IMR-90 (cell line): ENCODE measurements around the gene NELL2. TPM values are rescaled to one million over a fixed set of nuclear protein-coding genes. Genes with fewer than 3 reads are reported as not detected.

Source experiments
- ATAC-seq: fragments of 200-7000 bp; cut with Tn5 transposase; 2 replicates; pipeline ENCODE4 v1.9.1; 2020; ENCODE audit warnings: low read depth, mild to moderate bottlenecking, moderate library complexity
- BruUV-seq: library from RNA; stranded (reverse); fragments of 400-500 nt; replicated peaks from 2 replicates; lab custom pipeline; 2021; lab: Mats Ljungman, UMichigan
- CTCF ChIA-PET: fragments of 300-600 bp; formaldehyde crosslinking; extraction: SDS; loops from one replicate; lab custom pipeline; 2021; ENCODE audit warnings: antibody characterized with exemption; lab: Yijun Ruan, JAX
- POLR2A ChIA-PET: fragments of 300-600 bp; sonication (Branson Sonifier 250); formaldehyde crosslinking; loops from one replicate; lab custom pipeline; 2022; ENCODE audit warnings: antibody characterized with exemption; ENCODE audit not compliant: unreplicated experiment; lab: Charles Lee
- DNase-seq: peaks from one replicate; pipeline ENCODE4 v3.0.0; 2013
- H2AFZ ChIP-seq: replicated peaks from 2 replicates; pipeline ENCODE3; 2013; ENCODE audit warnings: low read length, mild to moderate bottlenecking; ENCODE audit not compliant: poor library complexity
- H2AK5ac ChIP-seq: 2 replicates; pipeline ENCODE4 v1.6.1; 2013; ENCODE audit warnings: low read depth, low read length, inconsistent platforms
- H2AK9ac ChIP-seq: replicated peaks from 2 replicates; pipeline ENCODE3; 2013; ENCODE audit warnings: mild to moderate bottlenecking, low read depth, low read length, moderate library complexity; ENCODE audit not compliant: poor library complexity
- H2BK120ac ChIP-seq: 2 replicates; pipeline ENCODE4 v1.6.1; 2013; ENCODE audit warnings: low read depth, low read length, inconsistent platforms
- H2BK15ac ChIP-seq: 3 replicates; pipeline ENCODE4 v1.6.1; 2013; ENCODE audit warnings: low read depth, low read length, inconsistent platforms
- H2BK20ac ChIP-seq: 2 replicates; pipeline ENCODE4 v1.6.1; 2013; ENCODE audit warnings: low read depth, mild to moderate bottlenecking, inconsistent platforms, low read length, moderate library complexity
- H2BK5ac ChIP-seq: 2 replicates; pipeline ENCODE4 v1.6.1; 2013; ENCODE audit warnings: mild to moderate bottlenecking, low read depth, low read length, inconsistent platforms; ENCODE audit not compliant: poor library complexity, severe bottlenecking
- H3K14ac ChIP-seq: replicated peaks from 2 replicates; pipeline ENCODE4 v1.6.1; 2013; ENCODE audit warnings: low read depth, low read length, inconsistent platforms
- H3K18ac ChIP-seq: 2 replicates; pipeline ENCODE4 v1.6.1; 2013; ENCODE audit warnings: low read depth, low read length, control low read depth
- H3K23ac ChIP-seq: 2 replicates; pipeline ENCODE4 v1.6.1; 2013; ENCODE audit warnings: low read depth, low read length, inconsistent platforms
- H3K27ac ChIP-seq: 2 replicates; pipeline ENCODE4 v1.5.1; 2013; ENCODE audit warnings: mild to moderate bottlenecking, control low read depth, low read length; ENCODE audit not compliant: insufficient read depth
- H3K27me3 ChIP-seq: 2 replicates; pipeline ENCODE4 v1.6.1; 2013; ENCODE audit warnings: low read length; ENCODE audit not compliant: control insufficient read depth, insufficient read depth
- H3K36me3 ChIP-seq: 2 replicates; pipeline ENCODE4 v1.6.1; 2013; ENCODE audit warnings: low read length, mixed read lengths; ENCODE audit not compliant: control insufficient read depth, insufficient read depth
- H3K4ac ChIP-seq: 2 replicates; pipeline ENCODE4 v1.6.1; 2013; ENCODE audit warnings: low read depth, low read length, inconsistent platforms
- H3K4me1 ChIP-seq: 2 replicates; pipeline ENCODE4 v1.6.1; 2013; ENCODE audit warnings: low read length, mixed read lengths; ENCODE audit not compliant: control insufficient read depth, insufficient read depth
- H3K4me2 ChIP-seq: 2 replicates; pipeline ENCODE4 v1.6.1; 2013; ENCODE audit warnings: low read depth, mild to moderate bottlenecking, control low read depth, low read length, moderate library complexity
- H3K4me3 ChIP-seq: 2 replicates; pipeline ENCODE4 v1.5.1; 2013; ENCODE audit warnings: low read depth, mild to moderate bottlenecking, control low read depth, low read length, moderate library complexity; ENCODE audit not compliant: insufficient read depth
- H3K56ac ChIP-seq: 2 replicates; pipeline ENCODE4 v1.6.1; 2013; ENCODE audit warnings: low read length, inconsistent platforms; ENCODE audit not compliant: insufficient read depth; ENCODE audit errors: extremely low read depth
- H3K79me1 ChIP-seq, 2 experiments: 2 replicates each; pipeline ENCODE4 v1.6.1; 2013; ENCODE audit warnings: low read length in 2 of 2, inconsistent platforms in 1 of 2, low read depth in 1 of 2
- H3K9ac ChIP-seq: 2 replicates; pipeline ENCODE4 v1.6.1; 2013; ENCODE audit warnings: low read depth, low read length, control low read depth
- H3K9me1 ChIP-seq: 2 replicates; pipeline ENCODE4 v1.6.1; 2013; ENCODE audit warnings: low read length, inconsistent platforms; ENCODE audit not compliant: insufficient read depth
- H3K9me3 ChIP-seq: 2 replicates; pipeline ENCODE4 v1.6.1; 2013; ENCODE audit warnings: low read length; ENCODE audit not compliant: control insufficient read depth, insufficient read depth
- H4K20me1 ChIP-seq: 2 replicates; pipeline ENCODE4 v1.6.1; 2013; ENCODE audit warnings: low read length, inconsistent platforms; ENCODE audit not compliant: insufficient read depth
- H4K5ac ChIP-seq: 2 replicates; pipeline ENCODE4 v1.6.1; 2013; ENCODE audit warnings: mild to moderate bottlenecking, low read depth, low read length, control low read depth
- H4K8ac ChIP-seq, 2 experiments: 2 replicates each; pipeline ENCODE4 v1.6.1; 2013; ENCODE audit warnings: low read depth in 2 of 2, low read length in 2 of 2, control low read depth in 1 of 2, inconsistent platforms in 1 of 2
- H4K91ac ChIP-seq: 2 replicates; pipeline ENCODE4 v1.6.1; 2013; ENCODE audit warnings: low read depth, low read length, inconsistent platforms; ENCODE audit not compliant: insufficient read depth
- BHLHE40 ChIP-seq: fragments of 150-350 bp; IDR thresholded peaks from 2 replicates; pipeline ENCODE4 v1.6.1; 2016; ENCODE audit warnings: mild to moderate bottlenecking, low read depth, low read length
- CEBPB ChIP-seq: IDR thresholded peaks from 2 replicates; pipeline ENCODE4 v1.6.1; 2012; ENCODE audit warnings: low read depth, low read length, improper control_type of control experiment
- CHD1 ChIP-seq: IDR thresholded peaks from 2 replicates; pipeline ENCODE4 v1.6.1; 2012; ENCODE audit warnings: low read depth, low read length, improper control_type of control experiment
- CTCF ChIP-seq: conservative IDR thresholded peaks from 2 replicates; pipeline ENCODE4 v1.5.1; 2012; ENCODE audit warnings: mild to moderate bottlenecking, low read depth, low read length, improper control_type of control experiment
- ELK1 ChIP-seq: fragments of 150-350 bp; IDR thresholded peaks from 2 replicates; pipeline ENCODE4 v1.6.1; 2016; ENCODE audit warnings: low read depth, mild to moderate bottlenecking, low read length, moderate library complexity, borderline replicate concordance
- FOS ChIP-seq: fragments of 150-350 bp; IDR thresholded peaks from 2 replicates; pipeline ENCODE4 v1.6.1; 2016; ENCODE audit warnings: low read depth, low read length
- MAFK ChIP-seq: IDR thresholded peaks from 2 replicates; pipeline ENCODE4 v1.6.1; 2012; ENCODE audit warnings: low read depth, low read length, improper control_type of control experiment
- MAZ ChIP-seq: IDR thresholded peaks from 2 replicates; pipeline ENCODE4 v1.6.1; 2012; ENCODE audit warnings: low read depth, mild to moderate bottlenecking, low read length, improper control_type of control experiment, moderate library complexity, borderline replicate concordance
- MXI1 ChIP-seq: IDR thresholded peaks from 2 replicates; pipeline ENCODE4 v1.6.1; 2012; ENCODE audit warnings: low read depth, mild to moderate bottlenecking, low read length, moderate library complexity, borderline replicate concordance
- NFE2L2 ChIP-seq: fragments of 150-350 bp; IDR thresholded peaks from 2 replicates; pipeline ENCODE4 v1.6.1; 2016; ENCODE audit warnings: low read depth, mild to moderate bottlenecking, low read length
- POLR2A ChIP-seq: IDR thresholded peaks from 2 replicates; pipeline ENCODE4 v1.6.1; 2012; ENCODE audit warnings: mild to moderate bottlenecking, low read depth, low read length
- RAD21 ChIP-seq: IDR thresholded peaks from 2 replicates; pipeline ENCODE4 v1.6.1; 2012; ENCODE audit warnings: low read length, improper control_type of control experiment
- RCOR1 ChIP-seq: IDR thresholded peaks from 2 replicates; pipeline ENCODE4 v1.6.1; 2012; ENCODE audit warnings: mild to moderate bottlenecking, low read length, improper control_type of control experiment; ENCODE audit not compliant: insufficient replicate concordance
- RFX5 ChIP-seq: IDR thresholded peaks from 2 replicates; pipeline ENCODE4 v1.8.0; 2012; ENCODE audit warnings: low read depth, mild to moderate bottlenecking, low read length, moderate library complexity
- SMC3 ChIP-seq: fragments of 150-350 bp; IDR thresholded peaks from 2 replicates; pipeline ENCODE4 v1.6.1; 2016; ENCODE audit warnings: low read depth, mild to moderate bottlenecking, antibody characterized with exemption, low read length, moderate library complexity
- USF2 ChIP-seq: fragments of 150-350 bp; IDR thresholded peaks from 2 replicates; pipeline ENCODE4 v1.6.1; 2017; ENCODE audit warnings: mild to moderate bottlenecking, antibody characterized with exemption, low read length, low read depth
- WGBS, 2 experiments: methylation state at CpG; one replicate each; pipeline versions ENCODE4 v1.1.5 to v1.1.7; 2013; ENCODE audit warnings: missing lambda C conversion rate in 2 of 2; ENCODE audit not compliant: insufficient read length in 1 of 2; ENCODE audit errors: extremely low coverage in 2 of 2; 5-methylcytosine and 5-hydroxymethylcytosine counted together
- dilution Hi-C: fragments of 300-500 bp; cut with HindIII; formaldehyde crosslinking; loops from one replicate; pipeline ENCODE4 v1.14.3; 2018; ENCODE audit warnings: low sequenced_read_pairs; ENCODE audit not compliant: unreplicated experiment
- in situ Hi-C: fragments of 300-500 bp; cut with MboI; formaldehyde crosslinking; loops from 3 replicates; pipeline ENCODE4 v1.14.3; 2019; ENCODE audit warnings: low sequenced_read_pairs, inconsistent platforms, mixed read lengths
- intact Hi-C: fragments of 100-400 bp; cut with micrococcal nuclease; formaldehyde crosslinking; loops from 2 replicates; pipeline ENCODE4 v1.10.0; 2022
- polyA plus RNA-seq, 3 experiments: library from polyadenylated mRNA; depleted of rRNA; stranded (reverse); fragments of >200 nt; gene quantifications; 2 replicates each; pipeline ENCODE4 v1.2.3, GENCODE V29; 2012; ENCODE audit warnings: low replicate concordance in 1 of 3
- total RNA-seq: library from RNA; depleted of rRNA; stranded (reverse); fragments of >200 nt; gene quantifications from 2 replicates; pipeline ENCODE4 v1.2.3, GENCODE V29; 2012

NELL2 gene
- total and polyA plus RNA-seq, 2 of the 4 experiments (the other 2 are of a cell fraction) = 0.18 to 0.26 TPM

GRCh38 chr12:44460261-44460660 lies 415.9 kb downstream of the NELL2 start:
- Histone ChIP-seq H3K79me1 (no peaks in the 10 kb centered on the region), H3K14ac (no peak overlapping the region), H3K23ac (no peak overlapping the region), H3K27ac (no peak overlapping the region), H3K56ac (no peak overlapping the region; the same call in 1 of the 2 replicates), H3K18ac (no peak overlapping the region), H3K27me3 (no peaks in the 10 kb centered on the region), H3K4me3 (no peak overlapping the region), H4K5ac (no peak overlapping the region), H3K4me1 (no peaks in the 10 kb centered on the region), H2BK15ac (no peak overlapping the region), H3K9me3 (no peaks in the 10 kb centered on the region), H3K4me2 (no peak overlapping the region), H2AK9ac (no peak overlapping the region), H3K9ac (no peak overlapping the region), H3K9me1 (no peaks in the 10 kb centered on the region), H2BK120ac (no peak overlapping the region), H2AK5ac (no peak overlapping the region), H4K8ac (no peak overlapping the region), H4K91ac (no peak overlapping the region), H2BK5ac (no peak overlapping the region), H2BK20ac (no peak overlapping the region), H4K20me1 (no peaks in the 10 kb centered on the region), H2AFZ (no peak overlapping the region), H3K4ac (no peak overlapping the region), H3K36me3 (no peaks in the 10 kb centered on the region)
- POLR2A ChIA-PET = no interaction called here
- dilution Hi-C loops (no loop called here), intact Hi-C loops (no loop called here), in situ Hi-C loops (no loop called here)
- TF ChIP-seq SMC3 (no peak), MAZ (no peak), ELK1 (no peak), RCOR1 (no peak), RFX5 (no peak), POLR2A (no peak), CEBPB (no peak), NFE2L2 (no peak), MAFK (no peak), RAD21 (no peak), FOS (no peak), CHD1 (no peak), USF2 (no peak), CTCF (no peak), MXI1 (no peak), BHLHE40 (no peak)
- ATAC-seq (no peak), DNase-seq (no peak)
- BruUV-seq = no TSS peak
- WGBS, 2 experiments = no CpG with 5 or more reads among the region's 3 CpGs
- CTCF ChIA-PET = no interaction called here
